Germinal center (tissue), 1 donor: ENCODE data around the gene CDC34.

ENCODE experiments used
- DNase-seq: peaks from one replicate; pipeline ENCODE4 v3.0.0; 2012; ENCODE audit warnings: mixed read lengths, low spot score

Gene CDC34

DNA sequence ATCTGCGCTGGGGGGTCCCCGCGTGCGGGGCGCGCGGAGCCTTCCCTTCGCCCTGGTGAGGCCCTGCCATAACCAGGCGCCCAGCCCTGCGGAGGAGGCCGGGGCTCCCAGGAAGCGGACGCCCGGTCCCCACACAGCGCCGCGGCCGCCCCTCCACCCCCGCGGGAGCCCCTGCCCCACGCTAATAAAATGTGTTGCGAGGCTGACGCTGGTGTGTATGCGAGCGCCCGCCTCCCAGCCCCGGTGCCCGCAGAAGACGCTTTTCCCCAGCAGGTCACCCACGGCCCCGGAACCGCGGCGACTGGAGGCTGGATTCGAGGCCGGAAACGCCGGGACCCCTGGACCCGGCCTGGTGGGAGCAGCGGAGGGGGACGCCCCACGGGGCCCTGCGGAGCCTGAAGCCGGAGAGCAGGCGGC lies 12.1 kb upstream of the CDC34 start:
- no peak for DNase-seq

DNA sequence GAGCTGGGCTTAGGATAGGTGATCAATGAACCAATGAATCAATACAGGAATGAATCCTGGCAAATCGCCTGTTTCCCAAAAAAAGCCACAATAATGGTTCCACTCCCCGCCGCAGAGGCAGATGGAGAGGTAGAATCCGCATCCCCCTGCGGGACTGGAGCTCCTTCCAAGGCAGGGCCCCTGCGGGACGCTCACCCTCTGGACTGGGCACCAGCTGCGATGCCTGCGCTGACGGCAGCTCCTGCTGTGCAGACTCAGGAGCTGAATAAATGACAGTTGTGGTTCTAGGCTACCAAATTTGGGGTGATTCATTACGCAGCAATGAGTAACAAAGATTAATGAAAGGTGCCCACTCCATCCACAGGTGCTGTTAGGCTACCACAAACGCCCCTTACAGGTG lies 8.8 kb upstream of the CDC34 start:
- DNase-seq, result no peak

DNA sequence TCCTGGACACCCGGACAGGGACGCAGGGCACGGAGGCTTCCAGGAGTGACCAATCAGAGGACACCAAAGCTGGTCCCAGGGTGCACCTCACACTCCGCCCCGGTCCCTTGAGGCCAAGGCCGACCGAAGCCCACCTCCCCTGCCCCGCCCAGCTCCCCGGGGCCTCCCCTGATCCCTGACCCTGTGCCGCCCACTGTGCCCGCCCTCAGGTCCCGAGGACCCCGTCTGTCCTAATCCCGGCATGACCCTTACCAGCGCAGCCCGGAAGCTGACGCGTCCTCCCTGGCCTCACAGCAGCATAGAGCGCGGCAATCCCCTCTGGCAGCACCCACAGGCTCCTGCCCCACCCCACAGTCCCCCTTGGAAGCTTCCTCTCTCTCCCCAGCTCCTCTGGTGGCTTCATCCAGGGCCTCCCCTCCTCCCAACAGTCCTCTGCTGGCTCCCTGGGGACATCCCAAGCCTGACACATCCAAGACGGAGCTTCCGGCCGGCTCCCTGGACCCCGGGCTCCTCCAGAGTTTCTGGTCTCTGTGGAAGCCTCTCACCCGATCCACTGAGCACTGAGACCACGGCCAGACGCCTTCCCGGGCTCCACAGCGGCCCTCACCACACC lies 7.4 kb upstream of the CDC34 start:
- DNase-seq, result no peak

DNA sequence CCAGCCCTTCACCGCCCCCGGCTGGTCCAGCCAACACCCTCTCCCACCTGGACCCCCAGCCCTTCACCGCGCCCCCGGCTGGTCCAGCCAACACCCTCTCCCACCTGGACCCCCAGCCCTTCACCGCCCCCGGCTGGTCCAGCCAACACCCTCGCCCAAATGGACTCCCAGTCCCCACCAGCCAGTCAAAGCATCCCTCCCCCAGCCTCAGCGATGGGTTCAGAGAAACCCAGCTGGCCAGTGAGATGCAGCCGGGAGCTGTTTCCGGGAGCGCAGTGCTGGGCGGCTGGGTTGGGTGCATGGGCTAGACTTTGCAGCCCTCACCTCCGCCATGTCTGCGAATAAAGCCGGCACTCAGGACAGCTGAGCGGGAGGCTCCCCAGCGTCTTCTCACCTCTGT lies 6.5 kb upstream of the CDC34 start:
- DNase-seq, result no peak

DNA sequence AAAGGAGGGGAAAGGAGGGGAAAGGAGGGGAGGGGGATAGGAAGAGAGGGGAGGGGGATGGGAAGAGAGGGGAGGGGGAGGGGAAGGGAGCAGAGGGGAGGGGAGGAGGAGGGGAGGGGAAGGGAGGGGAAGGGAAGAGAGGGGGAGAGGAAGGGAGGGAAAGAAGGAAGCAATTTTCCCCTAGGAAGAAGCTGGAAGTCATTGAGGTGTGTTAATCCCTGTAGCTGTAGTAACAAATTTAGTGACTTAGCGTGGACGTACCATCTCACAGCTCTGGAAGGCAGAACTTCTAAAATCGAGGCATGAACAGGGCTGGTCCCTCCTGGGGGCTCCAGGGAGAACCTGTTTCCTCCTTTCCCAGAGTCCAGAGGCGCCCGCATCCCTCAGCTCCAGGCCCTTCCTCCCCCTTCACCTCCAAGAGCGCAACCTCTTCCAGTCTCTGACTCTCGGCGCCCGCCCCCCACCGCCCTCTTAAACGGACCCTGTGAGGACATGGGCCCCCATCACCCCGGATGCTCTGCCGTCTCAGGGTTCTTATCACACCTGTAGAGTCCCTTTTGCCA lies 5.6 kb upstream of the CDC34 start:
- DNase-seq, result no peak

DNA sequence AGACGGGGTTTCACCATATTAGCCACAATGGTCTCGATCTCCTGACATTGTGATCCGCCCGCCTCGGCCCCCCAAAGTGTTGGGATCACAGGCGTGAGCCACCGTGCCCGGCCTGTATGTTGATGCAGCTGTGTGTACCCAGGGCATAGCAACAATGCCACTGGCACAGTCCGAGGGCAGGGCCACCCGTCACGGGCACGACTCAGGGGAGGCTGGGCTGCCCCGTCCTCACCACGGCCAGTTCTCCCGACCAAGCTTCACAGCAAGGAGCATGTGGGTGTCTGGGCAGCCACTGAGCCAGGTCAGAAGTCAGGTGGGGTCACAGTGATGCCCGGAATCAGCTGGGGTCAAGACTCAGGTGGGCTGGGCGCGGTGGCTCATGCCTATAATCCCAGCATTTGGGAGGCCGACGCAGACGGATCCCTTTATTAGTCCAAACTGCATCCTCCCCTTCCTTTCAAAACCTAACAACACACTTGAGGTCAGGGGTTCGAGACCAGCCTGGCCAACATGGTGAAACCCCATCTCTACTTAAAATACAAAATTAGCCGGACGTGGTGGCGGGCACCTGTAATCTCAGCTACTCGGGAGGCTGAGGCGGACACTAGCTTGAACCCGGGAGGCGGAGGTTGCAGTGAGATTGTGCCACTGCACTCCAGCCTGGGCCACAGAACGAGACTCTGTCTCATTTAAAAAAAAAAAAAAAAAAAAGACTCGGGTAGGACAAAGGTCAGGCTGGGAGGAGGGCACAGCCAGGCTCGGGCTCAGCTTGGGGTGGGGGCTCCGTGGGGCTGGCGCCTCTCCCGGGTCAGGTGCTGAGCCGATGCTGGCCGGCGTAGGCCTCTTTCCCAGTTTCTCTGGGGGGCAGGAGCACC lies 1.2 kb upstream of the CDC34 start:
- no peak for DNase-seq

DNA sequence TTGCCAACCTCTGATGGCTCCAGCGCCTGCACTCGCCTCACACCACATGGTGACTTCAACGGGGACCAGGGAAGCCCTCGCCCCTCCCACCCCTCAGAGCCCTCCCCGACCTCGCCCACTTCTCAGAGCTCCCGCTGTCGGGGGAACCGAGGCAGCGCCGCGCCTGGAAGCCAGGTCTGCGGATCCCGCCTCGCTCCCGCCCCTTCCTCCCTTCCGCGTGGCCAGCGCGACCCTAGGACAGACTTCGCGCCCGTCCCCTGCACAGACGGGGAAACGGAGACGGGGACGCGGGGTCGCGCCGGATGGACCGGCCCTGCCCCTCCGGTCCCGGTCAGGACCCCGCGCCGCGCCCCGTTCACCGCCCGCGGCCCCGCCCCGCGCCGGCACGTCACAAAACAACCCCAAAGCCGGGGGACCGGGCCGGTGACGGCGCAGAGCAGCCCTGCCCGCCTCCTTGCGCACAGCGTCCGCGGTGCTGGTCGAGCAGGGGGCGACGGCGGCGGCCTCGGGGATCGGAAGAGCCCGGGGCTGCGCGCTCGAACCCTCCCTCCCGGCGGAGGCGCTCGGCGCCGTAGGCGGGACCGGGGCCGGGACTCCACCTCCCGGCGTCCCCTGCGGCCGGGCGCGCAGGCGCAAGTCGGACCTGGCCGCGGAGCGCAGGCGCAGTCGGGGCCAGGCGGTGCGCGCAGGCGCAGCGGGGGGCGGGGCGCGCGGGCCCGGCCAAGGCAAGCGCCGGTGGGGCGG lies 379 bp upstream of the CDC34 start:
- peak; percentile 97 for DNase-seq

DNA sequence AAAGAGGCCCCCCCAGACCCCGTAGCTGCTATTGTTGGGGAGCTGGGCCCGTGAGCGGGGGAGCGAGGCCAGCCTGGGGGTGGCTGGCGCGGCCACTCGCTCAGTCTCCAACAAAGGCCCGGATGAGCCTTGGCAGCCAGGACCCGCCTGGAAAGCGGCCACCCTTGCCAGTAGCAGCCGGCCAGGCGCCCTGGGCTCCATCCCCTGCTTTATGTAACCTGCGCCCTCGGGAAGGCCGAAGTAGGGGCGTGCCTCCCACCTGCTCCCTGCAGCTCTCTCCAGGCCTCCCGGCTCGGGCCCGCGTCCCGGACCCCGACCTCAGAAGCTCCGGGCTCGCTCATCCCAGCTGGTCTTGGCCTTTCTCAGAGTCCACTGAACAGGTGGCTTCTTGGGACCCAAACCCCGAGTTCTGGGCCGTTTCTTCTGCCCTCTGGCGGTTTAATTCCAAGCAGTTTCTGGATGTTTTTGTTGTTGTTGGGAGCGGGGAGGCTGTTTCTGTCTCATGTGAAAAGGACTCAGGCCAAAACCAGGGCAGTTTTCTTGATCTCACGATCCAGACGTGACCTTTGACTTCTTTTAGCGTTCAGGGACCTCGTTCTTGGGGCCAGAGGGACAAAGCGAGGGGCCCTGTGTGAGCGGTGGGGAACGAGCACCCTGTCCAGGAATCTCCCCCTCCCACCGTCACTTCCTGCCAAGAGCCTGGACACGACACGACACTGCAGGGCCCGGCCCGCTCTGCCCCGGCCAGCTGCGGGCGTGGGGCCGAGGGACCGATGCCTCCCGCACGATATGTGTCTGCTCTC lies 1.2 kb downstream of the CDC34 start:
- DNase-seq, result peak; percentile 35

DNA sequence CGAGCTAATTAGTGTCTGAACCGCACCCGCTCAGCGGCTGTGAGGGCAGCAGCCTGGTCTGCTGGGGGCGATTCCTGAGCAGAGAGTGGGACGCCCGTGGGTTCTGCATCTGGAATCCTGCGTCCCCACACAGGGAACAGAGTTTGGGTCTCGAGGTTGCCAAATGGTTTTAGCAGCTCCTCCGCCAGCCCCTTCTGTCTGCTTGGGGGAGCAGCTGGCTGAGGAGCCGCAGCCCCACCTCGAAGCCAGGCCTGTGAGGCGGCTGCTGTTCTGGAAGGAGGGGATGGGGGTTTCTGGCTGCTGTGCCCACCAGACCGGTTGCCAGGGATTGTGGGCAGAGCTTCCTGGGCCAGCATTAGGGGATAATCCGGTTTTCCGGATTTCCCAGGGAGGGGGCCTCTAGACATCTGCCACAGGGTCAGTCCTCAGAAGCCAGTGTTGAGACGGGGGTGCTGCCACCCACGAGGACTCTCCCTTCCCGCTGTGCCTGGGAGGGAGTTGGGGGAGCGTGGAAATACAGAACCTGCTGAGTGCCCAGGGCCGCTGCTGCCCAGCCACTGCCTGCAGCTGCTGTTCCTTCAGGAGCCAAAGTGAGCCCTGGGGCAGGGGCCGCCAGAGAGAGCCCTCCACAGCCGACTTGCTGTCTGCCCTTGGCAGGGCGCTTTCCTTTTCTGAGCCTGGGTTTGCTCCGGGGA lies 2.0 kb downstream of the CDC34 start:
- DNase-seq, result no peak

DNA sequence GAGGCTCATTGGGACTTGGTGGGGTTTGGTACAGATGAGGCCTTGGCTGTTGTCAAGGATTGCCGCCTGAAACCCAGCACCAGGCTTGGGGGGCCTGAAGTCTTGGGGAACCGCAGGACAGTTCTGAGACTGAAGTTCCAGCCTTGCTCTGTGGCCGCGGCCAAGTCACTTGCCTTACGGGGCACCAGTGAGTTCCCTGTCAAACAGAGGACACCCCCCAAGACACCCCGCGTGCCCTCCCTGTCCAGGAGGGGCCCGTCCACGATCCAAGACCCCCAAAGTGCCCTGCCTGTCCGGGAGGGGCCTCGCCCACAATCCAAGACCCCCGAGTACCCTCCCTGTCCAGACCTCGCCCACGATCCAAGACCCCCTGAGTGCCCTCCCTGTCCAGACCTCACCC lies 2.5 kb downstream of the CDC34 start:
- DNase-seq, result no peak

DNA sequence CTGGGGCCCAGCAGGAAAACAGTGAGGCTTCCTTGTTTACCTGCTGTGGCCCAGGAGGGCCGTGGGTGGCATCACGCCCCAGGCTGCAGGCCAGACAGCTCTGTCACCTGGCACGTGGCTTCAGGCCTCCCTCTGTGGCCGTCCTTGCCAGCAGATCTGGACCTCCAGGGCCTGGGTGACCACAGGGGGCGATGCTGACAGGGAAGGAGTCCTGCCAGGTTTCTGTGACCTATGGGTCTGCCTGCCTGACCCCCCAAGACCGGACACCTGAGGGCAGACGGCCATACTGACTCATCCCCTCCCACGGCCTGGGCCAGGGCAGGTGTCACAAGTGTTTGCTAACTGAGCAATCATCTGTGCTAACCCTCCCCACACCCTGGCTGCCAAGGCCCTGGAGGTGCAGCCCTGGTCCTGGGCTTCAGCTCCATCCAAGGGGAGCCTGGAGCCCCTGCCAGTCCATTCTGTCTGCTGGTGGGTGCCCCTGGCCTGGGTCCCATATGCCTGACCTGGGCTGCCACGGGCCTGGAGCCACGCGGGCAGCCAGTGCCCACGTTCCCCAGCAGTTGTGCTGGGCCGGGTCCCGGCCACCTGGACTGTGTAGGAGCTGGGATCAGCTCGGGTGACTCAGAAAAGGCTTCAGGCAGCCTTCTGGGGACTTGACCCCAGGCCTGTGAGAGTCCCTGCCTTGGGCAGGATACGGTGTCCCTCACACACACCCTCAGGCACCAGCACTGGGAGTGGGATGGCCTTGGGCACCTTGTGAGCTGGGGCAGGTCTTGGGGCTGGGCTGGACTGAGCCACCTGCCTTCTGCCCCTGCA lies 3.7 kb downstream of the CDC34 start:
- DNase-seq, result no peak

DNA sequence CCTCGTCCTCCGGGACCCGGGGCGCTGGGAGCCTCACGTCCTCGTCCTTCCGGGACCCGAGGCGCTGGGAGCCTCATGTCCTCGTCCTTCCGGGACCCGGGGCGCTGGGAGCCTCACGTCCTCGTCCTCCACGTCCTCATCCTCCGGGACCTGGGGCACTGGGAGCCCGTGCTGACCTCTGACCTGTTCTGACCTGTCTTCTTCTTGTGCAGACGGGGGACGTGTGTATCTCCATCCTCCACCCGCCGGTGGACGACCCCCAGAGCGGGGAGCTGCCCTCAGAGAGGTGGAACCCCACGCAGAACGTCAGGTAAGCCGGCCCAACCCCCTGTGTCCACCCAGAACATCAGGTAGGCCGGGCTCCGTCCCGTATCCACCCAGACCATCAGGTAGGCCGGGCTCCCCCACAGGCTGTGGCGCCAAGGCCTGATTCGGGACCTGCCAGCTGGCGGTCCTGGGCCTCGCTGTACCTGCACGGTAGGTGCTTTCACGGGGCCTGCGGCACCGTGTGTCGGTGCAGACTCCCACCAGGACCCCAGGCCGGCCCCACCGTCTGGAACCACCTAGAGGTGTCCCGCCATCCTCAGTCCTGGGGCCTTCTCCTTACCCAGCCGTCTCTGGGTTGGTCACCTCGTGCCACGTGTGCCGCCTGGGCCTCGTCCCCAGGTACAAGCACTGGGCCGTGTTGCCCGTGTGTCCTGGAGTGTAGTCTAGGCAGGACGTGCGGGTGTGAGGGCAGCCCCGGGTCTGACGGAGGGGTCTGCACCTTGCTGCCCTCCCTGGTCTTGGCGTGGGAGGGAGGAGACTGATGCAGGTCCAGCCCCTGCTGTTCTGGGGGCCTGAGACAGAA lies 4.7 kb downstream of the CDC34 start:
- DNase-seq, result no peak

DNA sequence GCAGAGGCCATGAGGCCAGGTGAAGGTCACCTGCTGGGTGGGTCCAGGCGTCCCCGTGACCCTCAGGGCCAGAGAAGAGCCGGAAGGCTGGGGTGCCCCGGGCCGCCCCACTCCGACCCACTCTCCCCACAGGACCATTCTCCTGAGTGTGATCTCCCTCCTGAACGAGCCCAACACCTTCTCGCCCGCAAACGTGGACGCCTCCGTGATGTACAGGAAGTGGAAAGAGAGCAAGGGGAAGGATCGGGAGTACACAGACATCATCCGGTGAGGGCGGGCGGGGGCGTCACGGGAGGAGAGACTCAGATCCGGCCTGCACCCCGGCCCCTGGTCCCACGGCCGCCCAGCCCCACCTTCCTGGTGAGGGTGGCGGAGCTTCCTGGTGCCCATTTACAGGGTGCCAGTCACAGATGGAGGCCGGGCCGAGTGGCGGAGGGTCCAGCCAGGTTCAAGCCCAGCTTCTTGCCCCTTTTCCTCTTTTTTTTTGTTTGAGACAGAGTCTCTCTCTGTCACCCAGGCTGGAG lies 5.4 kb downstream of the CDC34 start:
- DNase-seq, result no peak

DNA sequence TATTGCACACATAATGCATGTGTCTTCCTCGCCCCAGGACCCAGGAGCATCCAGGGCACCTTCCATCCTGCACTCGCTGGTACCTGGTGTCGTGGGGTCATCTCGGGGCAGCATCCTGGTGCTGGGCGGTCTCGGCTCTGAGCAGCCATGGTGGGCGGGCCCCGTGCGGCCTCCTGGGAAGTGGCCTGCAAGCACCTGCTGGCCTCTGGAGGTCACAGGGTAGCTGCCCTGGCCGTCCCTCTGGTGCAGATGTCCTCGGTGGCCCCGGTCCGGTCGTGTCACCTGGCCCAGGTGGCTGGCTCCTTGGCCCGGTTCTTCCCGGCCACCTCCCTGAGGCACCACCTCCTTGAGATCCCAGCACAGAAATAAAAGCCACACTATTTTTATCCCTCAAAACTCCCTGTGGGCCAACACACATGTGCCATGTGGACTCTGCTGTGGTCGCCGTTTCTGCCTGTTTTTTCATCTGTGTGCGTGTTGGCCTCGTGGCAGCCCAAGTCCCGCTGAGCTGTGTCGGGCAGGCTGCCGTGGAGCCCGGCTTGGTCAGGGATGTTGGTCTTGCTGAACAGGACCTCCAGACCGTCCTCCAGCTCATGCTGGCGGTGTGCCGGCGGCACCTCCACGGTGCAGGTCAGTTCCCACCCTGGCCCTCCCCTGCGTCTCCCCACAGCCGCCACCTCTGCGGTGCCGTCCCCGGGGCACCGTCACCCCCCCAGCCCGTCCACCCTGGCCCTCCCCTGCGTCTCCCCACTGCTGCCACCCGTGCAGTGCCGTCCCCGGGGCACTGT lies 7.3 kb downstream of the CDC34 start:
- DNase-seq, result no peak

DNA sequence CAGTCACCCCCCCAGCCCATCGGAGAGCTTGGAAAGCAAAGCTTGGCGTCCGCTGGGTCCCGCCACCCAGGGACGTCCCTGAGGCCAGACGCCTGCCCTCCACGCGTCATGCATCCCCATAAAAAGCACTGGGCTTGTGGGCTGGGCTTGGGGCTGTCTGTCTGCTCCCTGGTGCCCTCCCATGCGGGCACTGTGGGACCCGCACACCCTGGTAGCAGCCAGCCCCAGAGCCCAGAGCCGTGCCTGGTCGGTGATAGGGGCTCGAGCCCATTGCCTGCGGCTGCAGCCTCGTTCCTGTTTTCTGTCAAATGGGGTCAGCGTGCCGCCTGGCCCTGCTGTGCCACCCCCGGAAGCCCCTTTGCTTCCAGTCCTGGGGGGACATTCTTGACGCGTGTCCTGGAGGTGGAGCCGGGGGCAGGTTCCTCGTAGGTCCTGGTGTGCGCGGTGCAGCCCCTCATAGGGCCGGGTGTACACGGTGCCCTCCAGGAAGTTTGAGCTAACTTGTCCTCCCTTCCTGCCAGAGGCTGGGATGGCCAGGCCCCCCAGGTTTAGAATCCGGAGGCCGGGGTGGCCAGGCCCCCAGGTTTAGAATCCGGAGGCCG lies 8.0 kb downstream of the CDC34 start:
- no peak for DNase-seq

DNA sequence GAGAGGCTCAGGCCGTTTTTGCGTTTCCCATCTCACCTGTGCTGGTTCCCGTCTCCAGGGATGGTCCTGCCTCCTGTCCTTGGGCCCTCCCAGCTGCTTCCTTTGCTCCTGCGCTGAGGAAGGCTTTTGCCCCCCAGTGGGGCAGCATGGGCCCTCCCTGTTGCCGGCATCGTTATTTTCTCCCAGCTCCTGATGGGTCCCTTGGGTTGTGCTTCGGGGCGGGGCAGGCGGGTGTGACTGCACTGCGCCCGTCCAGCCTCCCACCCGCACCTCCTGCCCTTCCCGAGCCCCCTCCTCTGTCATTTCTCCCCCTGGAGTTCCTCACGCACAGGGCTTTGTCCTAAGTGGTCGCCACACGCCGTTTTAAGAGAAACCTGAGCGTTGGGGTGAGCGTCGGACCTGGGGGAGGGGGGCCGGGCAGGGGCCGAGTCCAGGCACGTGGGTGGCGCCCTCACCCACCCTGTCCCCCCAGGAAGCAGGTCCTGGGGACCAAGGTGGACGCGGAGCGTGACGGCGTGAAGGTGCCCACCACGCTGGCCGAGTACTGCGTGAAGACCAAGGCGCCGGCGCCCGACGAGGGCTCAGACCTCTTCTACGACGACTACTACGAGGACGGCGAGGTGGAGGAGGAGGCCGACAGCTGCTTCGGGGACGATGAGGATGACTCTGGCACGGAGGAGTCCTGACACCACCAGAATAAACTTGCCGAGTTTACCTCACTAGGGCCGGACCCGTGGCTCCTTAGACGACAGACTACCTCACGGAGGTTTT lies 9.5 kb downstream of the CDC34 start:
- DNase-seq, result no peak

DNA sequence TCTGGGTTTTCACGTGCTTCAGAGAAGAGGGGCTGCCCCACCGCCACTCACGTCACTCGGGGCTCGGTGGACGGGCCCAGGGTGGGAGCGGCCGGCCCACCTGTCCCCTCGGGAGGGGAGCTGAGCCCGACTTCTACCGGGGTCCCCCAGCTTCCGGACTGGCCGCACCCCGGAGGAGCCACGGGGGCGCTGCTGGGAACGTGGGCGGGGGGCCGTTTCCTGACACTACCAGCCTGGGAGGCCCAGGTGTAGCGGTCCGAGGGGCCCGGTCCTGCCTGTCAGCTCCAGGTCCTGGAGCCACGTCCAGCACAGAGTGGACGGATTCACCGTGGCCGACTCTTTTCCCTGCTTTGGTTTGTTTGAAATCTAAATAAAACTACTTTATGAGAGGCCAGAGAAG lies 10.1 kb downstream of the CDC34 start:
- DNase-seq, result no peak
